GM19324 (cell line): Measurements from ENCODE around the gene PTPRE.

Experiments used
- ATAC-seq: cut with Tn5 transposase; IDR thresholded peaks from one replicate; pipeline ENCODE4 v1.9.1; 2021; ENCODE audit warnings: mild to moderate bottlenecking, moderate library complexity; ENCODE audit not compliant: unreplicated experiment, low FRiP score

Gene PTPRE

DNA sequence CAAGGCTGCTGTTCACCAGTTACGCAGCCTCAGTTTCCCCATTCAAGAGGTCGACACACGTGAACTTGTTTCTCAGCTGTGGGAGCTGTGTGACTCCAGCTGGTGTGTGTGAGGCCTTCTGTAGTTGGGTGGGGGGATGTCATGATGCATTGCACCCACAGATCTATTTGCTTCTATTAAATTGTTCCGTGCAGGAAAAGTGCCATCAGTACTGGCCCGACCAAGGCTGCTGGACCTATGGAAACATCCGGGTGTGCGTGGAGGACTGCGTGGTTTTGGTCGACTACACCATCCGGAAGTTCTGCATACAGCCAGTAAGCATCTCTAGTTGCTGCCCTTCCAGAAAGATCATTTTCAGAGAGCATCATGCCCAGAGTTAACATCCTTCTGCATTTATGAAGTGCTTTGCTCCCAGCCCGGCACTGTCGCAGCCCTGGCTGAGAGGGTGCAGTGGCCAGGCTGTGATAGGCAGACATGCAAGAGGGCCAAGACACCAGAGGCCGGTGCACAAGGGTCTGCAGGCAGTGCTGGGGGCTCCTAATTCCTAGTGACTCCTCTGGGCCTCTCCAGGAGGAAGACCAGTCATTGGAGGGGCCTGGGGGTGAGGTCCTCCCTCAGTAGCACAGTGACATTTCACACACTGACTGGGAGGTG, 159.1 kb downstream of the PTPRE start:
- ATAC-seq = no peak

DNA sequence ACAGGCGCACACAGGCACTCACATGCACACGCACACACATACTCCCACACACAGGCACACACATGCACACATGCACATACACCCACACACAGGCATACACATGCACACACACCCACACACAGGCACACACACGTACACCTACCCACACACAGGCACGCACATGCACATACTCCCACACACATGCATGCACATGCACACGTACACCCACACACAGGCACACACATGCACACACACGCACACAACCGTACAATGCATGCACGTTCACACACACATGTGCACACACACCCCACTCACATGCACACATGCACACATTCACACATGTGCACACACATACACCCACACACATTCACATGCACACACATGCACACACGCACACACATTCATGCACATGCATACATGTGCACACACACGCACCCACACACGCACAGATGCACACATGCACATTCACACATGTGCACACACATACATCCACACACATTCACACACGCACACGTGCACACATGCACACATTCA, 160.0 kb downstream of the PTPRE start:
- no peak for ATAC-seq

DNA sequence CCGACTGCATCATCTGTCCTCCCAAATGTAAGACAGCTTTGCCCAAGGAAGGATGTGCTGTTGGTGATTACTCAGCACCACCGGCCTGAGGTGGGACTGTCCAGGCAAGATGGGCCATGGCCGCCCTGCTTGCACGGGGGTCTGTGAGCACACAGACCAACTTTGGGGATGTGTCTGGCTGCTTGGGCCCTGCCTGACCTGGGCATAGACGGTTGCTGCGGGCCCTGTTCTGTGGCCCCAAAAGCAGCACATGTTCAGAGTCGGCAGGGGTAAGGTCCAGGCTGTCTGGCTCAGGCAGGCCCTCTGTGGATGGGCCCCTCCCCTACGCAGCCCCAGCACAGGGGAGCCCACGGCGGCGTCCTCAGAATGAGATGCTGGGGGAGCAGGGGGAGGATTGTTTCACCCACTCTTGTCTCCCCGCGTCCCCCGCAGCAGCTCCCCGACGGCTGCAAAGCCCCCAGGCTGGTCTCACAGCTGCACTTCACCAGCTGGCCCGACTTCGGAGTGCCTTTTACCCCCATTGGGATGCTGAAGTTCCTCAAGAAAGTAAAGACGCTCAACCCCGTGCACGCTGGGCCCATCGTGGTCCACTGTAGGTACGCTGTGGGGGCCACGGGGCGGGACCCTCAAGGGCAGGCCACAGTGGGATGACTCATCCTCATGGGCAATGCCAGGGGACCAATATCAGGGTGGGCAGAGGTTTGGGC, 160.9 kb downstream of the PTPRE start:
- ATAC-seq = no peak

DNA sequence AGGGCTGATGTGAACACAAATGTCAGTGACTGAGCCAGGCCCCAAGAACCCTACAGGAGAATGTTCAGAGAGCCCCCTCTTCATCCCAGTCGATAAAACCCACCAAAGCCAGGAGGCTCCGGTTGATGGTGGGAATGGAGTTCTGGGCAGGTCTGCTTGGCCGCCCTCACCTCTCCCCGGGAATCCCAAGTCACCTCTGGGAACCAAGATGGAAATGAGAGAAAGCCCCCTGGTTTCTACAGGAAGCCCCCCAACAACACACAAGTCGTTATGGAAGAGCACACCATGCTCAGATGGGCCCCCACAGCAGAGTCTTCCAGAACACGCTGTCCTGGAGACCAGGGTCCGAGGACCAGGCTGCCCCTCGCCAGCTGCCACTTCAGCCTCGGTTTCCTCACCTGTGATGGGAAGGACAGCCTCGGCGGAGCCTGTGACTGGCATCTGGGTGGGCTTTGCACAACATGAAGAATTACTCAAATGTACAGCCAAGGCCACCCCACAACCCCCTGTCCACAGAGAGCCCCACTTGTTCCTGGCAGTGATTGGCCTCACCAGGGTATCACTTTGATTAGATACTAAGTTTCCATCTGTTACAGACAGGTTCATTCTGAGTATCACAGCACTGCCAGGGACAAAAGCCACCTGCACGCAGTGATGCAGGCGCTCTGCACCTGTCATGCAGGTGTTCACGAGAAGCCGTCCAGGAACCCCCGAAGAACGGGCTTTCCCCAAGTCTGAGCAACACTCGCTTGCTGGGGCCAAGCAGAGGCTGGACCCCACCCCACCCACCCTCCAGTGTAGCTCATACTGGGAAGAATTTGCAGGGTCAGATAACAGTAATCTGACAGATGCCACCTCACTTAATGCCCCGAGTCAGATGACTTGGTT, 161.7 kb downstream of the PTPRE start:
- no peak for ATAC-seq

DNA sequence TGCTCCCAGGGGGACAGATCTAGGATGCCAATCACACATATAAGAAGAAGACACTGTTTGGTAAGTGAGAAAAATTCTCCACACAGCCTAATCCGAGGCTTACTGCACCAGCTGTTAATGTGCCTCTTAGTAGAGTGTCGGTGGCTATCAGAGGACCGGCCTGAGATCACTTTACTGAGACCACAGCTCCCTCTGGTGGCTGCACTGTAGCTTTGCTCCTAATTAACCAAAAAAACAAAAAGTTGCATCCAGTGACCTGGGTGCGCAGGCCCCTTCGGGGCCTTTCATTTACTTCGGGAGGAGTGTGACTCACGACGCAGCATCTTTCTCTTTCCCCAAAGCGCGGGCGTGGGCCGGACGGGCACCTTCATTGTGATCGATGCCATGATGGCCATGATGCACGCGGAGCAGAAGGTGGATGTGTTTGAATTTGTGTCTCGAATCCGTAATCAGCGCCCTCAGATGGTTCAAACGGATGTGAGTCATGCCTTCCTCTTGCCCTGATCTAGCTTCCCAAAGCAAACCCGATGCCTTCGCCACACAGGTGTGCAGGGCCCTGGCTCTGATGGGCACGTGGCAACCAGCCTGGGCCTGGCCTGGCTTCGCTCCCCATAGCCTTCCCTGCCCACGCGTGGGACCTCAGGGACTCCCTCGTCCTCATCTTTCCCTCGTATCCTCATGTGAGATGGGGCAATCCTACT, 162.6 kb downstream of the PTPRE start:
- peak; percentile 46 for ATAC-seq

DNA sequence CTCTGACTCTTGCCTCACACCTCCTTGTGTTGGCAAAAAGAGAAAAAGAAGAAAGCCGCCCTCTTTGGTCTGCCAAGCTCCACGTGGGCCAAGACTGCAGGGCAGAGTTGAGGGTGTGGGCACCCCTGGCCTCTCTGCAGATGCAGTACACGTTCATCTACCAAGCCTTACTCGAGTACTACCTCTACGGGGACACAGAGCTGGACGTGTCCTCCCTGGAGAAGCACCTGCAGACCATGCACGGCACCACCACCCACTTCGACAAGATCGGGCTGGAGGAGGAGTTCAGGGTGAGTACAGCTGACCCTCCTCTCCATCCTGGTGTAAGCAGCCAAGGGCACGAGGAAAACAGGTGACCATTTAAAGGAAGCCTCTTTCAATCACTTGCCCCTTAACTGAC, 163.3 kb downstream of the PTPRE start:
- no peak for ATAC-seq

DNA sequence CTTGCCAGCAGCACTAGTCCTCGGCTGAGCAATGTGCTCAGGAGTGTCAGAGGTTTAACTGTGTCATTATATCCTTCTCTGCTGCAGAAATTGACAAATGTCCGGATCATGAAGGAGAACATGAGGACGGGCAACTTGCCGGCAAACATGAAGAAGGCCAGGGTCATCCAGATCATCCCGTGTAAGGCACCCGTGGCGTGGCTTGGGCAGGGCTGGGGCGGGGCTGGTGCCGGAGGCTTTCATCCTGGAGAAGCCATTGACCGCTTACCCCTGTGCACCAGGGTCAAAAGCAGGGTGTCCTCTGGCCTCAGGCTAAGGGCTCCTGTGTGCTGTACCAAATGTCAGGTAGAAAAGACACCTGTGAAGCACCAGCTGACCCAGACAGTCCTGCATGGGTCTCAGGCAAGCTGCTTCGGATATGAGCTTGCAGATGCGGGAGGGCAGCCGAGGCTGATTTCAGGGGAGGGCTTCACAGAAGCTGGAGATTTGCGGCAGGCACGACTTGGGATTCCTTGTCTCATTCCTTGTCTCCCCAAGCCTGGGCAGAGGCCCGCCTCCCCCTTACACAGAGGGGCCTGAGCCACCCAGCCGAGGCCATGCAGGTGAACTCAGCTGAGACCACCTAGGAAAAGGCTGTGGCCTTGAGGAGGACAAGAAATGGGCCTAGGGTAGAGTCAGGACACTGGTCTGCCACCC, 164.0 kb downstream of the PTPRE start:
- no peak for ATAC-seq

DNA sequence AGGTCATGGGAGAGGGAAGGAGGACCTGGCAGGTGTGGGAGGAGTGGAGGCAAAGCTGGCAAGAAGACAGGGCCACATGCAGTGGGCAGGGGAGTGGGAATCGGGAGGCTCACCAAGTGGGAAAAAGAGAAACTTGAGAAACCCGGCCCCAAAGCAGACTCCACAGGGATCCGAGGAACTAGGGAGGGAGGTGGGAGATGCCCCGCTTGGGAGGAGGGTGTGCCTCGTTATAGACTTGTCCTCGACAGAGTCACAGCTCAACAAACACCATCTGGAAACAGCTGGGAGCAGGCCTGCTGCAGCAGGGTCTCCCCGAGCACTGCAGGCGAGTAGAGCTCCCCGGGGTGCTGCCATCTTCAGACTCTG, 164.5 kb downstream of the PTPRE start:
- no peak for ATAC-seq

DNA sequence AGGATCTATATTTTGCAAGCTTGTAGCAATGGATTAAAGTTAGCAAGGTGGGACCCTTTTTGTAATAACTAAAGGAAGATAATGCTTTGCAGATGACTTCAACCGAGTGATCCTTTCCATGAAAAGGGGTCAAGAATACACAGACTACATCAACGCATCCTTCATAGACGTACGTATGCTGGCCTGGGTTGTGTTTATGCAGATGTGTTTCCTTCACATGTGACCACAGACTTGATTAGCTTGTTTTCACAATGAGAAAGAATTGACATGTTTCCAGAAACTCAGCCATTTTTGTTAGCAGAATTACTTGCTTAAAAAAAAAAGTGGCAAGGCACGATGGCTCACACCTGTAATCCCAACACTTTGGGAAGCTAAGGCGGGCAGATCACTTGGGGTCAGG, 165.1 kb downstream of the PTPRE start:
- no peak for ATAC-seq

DNA sequence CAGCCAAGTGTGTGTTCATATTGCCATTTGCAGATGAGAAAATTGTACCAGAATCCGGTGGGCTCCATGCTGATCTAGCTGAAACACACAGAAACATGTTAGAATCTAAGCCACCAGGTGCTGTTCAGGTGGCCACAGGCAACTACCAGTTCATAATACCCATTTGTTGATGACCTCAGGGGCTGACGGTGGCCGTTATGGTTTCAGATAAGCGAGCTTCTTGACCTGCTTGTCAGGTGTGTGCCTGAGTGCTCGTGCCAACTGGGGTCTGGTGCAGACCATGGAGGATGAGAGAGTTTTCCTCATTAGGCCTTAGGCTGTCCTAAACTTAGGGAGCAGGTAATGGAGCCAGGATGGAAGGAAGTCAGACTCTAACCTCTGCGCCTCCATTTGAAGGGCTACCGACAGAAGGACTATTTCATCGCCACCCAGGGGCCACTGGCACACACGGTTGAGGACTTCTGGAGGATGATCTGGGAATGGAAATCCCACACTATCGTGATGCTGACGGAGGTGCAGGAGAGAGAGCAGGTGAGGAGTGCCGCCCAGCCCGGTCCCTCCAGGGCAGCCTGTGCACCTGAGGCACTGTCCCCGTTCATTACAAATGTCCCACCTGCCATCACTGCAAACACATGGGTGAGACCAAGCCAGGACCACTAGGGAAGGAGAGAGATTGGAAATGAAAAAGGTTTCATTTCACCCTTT, 166.2 kb downstream of the PTPRE start:
- no peak for ATAC-seq

DNA sequence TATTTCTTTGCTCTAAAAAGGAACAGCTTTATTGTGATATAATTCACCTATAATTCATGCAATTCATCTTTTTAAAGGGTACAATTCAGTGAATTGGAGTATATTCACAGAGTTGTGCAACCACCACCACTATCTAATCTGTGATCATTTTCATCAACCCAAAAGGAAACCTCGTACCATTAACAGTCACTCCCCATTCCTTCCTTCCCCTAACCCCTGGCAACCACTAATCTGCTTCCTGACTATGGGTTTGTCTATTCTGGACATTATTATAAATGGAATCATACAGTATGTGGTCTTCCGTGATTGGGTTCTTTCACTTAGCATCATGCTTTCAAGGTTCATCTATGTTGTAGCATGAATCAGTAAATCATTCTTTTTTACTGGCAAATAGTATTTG, 167.0 kb downstream of the PTPRE start:
- no peak for ATAC-seq

DNA sequence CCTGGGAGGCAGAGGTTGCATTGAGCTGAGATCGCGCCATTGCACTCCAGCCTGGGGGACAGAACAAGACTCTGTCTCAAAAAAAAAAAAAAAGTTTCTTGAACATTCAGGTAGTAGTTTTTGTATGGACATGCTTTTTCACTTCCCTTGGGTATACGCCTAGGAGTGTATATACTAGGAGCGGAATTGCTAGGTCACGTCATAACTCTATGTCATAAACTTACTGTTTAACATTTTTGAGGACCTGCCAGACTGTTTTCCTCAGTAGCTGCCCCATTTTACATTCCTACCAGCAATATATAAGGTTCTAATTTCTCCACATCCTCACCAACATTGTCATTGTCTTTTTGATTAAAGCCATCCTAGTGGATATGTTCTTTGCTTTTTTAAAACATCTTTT, 167.7 kb downstream of the PTPRE start:
- ATAC-seq = no peak

DNA sequence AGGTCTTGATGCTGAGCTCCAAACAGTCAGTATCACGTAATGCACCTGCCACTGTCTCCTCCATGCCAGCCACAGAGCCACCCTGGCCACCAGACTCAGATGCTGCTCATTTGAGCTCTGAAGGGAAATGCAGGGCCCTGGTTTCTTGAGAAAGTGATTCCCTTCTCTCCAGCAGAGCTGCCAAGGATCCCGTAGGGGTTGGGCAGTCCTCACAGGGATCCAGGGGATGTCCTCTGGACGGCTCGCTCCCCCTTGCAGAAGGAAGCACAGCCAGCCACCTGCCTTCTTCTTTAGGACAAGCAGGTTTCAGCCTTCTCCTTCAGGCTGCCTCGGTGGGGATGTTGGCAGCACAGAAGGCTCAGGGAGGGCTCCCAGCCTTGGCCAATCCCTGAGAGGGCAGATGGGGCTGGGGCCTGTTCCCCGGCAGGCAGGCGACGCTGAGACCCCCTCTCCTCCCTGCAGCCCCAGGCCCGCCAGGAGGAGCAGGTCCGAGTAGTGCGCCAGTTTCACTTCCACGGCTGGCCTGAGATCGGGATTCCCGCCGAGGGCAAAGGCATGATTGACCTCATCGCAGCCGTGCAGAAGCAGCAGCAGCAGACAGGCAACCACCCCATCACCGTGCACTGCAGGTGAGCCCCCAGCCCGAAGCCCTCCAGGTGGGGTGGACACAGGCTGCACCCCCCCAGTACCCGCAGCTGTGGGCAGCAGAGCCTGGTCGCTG, 170.4 kb downstream of the PTPRE start:
- ATAC-seq = no peak

DNA sequence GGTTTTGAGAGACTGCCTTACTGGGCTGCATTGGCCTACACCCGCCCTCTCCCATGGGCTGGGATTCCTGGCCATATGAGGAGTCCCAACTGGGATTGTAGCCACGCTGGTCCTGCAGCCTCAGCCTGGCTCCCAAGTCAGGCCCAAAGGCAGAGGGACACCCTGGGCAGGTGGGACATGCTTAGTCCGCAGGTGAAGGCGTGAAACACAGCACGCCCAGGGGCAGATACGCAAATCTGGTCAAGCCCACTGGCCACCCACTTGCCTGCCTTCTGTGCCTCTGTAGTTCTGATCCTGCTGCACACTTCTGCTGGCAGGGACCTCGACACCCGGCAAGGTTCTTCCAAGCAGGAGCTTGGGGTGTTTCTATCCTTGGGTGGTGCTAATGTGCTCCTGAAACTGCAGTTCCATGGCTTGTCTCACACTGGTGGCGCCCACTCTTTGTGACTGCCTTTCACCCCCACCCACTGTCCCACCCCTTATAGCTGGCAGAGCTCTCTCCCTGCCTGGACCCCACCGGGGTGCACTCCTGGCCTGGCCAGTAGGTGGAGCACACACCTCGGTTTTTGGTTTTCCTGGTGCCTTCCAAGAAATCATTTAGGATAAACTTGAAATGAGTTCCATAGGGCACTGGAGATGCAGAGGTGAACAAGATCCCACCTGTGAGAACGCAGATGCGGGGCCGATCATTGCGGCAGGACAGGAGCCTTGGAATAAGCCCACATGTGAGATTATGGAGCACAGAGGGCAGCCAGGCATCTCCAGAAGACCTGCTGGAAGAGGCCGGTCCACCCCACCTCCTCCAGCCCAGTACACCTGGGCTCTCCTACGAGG, 171.4 kb downstream of the PTPRE start:
- no peak for ATAC-seq

DNA sequence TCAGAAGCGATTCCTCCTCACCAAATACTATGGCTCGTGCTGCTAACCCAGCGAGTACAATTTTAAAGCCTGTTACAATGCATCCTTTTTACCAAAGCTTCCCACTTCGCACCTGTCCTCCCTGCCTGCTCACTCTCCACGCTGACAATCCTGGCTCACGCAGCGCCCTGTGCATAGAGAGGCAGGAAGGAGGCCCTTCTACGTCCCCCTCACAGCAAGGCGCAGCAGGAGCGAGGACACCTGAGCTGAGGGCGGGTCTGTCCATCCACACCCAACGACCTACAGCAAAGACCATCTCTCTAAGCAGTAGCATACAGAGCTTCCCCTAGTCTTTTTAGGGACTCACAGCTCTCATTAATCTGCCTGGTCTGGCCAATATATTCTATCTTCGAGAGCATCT, 173.3 kb downstream of the PTPRE start:
- ATAC-seq = no peak

DNA sequence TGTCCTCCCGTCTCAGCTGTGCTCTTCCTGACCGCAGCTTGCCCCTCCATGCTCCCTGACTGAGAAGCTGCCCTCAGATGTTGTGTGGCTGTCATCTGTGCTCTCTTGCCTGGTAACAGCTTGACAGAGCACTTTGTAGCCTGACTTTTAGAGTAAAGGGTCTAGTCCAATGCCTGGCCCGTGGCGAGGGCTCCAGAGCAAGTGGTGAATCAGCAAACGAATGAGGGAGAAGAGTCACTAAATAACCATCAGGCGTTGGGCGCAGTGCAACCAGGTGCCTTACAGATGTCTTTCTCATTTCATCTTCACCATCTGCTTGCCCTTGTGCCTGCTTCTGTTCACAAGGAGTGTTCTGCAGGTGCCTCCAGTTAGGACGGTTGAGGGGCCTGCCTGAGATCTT, 173.7 kb downstream of the PTPRE start:
- ATAC-seq = no peak

DNA sequence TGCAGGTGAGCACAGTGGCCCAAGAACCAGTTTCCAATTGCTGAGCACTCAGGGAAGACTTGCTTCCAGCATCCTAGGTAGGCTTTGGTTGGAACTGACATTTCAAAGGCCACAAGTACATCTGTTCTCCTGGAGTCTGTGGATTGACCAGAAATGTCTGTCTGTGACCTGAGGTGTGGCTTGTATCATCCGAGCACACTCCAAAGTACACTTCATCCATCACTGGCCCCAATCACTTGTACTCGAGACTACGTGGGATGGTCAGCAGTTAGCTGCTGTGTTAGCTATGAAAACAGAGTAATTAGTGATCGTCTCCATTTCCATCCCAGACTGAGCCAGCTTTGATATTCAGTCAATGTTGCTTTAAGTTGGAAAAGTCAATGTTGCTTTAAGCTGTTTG, 174.3 kb downstream of the PTPRE start:
- no peak for ATAC-seq

DNA sequence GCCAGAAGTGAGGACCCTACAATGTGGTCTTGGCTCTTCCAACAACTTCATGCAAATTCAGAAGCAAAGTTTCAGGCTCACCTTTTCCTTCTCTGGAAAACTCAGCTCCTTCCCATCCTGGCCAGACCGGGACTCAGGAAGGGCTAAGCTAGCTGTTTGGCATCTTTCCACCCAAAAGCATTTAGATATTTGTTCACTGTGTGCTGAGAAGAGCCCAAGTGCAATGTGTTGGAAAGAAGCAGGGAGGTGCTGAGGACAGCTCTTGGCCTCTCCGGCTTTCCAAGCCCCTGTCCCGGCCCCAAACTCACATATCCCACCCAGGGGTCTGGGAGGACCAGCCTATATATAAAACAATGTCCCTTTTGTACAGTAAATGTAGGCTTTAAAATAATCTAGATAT, 174.8 kb downstream of the PTPRE start:
- ATAC-seq = no peak
